Measurements from ENCODE around the gene POC1B.

DNA sequence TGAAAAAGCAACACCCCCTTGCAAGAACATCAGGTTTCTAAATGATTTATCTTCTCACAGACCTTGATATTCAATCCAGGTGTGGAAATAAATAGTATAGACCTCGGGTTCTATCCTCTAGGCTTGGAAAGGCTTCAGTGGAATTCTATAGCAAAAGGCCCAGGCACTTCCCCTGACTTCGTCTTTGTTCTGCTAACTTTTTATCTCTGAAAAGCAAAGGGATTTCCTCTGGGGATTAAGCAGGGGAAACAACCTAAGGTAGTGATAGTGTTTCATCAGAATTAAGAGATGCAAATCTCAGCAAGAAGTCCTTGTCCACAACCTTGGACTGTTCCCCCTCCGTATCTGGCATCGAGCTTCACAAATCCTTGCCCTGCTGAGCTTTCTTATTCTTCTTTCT is 114.0 kb downstream of the POC1B start:
- no peak for TF ChIP-seq POLR2AphosphoS5 (IDR thresholded peaks at IDR 0.05)
- no peak for TF ChIP-seq CTCF (IDR thresholded peaks at IDR 0.05 in 8 of 11, conservative IDR thresholded peaks at IDR 0.05 in 3 of 11)
